GM23338 (cell line): ENCODE measurements around the gene TF. TPM values are rescaled to one million over a fixed set of nuclear protein-coding genes. Genes with fewer than 3 reads are reported as not detected.

Source experiments
- ATAC-seq: fragments of 200-7000 bp; cut with Tn5 transposase; 3 replicates; pipeline ENCODE4 v1.9.1; 2020
- DNase-seq: peaks from one replicate; pipeline ENCODE4 v3.0.0-alpha.2; 2015; ENCODE audit warnings: low spot score
- H2AFZ ChIP-seq: fragments of 200-600 bp; sonication (generic); 2 replicates; pipeline ENCODE4 v1.8.0; 2016; ENCODE audit warnings: antibody characterized with exemption, mild to moderate bottlenecking, moderate library complexity
- H3F3A ChIP-seq: fragments of 200-600 bp; sonication (generic); replicated peaks from 2 replicates; pipeline ENCODE4 v1.8.0; 2017; ENCODE audit warnings: antibody characterized with exemption, mixed run types, low read depth
- H3K27ac ChIP-seq: fragments of 200-600 bp; sonication (generic); 2 replicates; pipeline ENCODE4 v1.6.1; 2016; ENCODE audit warnings: low read depth
- H3K27me3 ChIP-seq: fragments of 200-600 bp; sonication (generic); 2 replicates; pipeline ENCODE4 v1.8.0; 2016; ENCODE audit warnings: mild to moderate bottlenecking, mixed run types, moderate library complexity; ENCODE audit not compliant: insufficient read depth
- H3K36me3 ChIP-seq: fragments of 200-600 bp; sonication (generic); 2 replicates; pipeline ENCODE4 v1.8.0; 2016; ENCODE audit warnings: mild to moderate bottlenecking; ENCODE audit not compliant: insufficient read depth
- H3K4me1 ChIP-seq: fragments of 200-600 bp; sonication (generic); 2 replicates; pipeline ENCODE4 v1.8.0; 2016; ENCODE audit warnings: mild to moderate bottlenecking, moderate library complexity; ENCODE audit not compliant: insufficient read depth
- H3K4me2 ChIP-seq: fragments of 200-600 bp; sonication (generic); 2 replicates; pipeline ENCODE4 v1.7.1; 2017; ENCODE audit warnings: mixed run types
- H3K4me3 ChIP-seq: fragments of 200-600 bp; sonication (generic); 2 replicates; pipeline ENCODE4 v1.6.1; 2016; ENCODE audit warnings: mixed run types
- H3K79me2 ChIP-seq: fragments of 200-600 bp; sonication (generic); replicated peaks from 2 replicates; pipeline ENCODE4 v1.8.0; 2017; ENCODE audit warnings: mild to moderate bottlenecking; ENCODE audit not compliant: insufficient read depth
- H3K9me2 ChIP-seq: fragments of 200-600 bp; sonication (generic); 2 replicates; pipeline ENCODE4 v1.8.0; 2017; ENCODE audit not compliant: insufficient read depth
- H4K20me1 ChIP-seq: fragments of 200-600 bp; sonication (generic); replicated peaks from 2 replicates; pipeline ENCODE4 v1.8.0; 2017; ENCODE audit warnings: mild to moderate bottlenecking; ENCODE audit not compliant: insufficient read depth
- H3K27ac Mint-ChIP-seq: 2 replicates; pipeline ENCODE4 v1.8.0; 2020; ENCODE audit warnings: inconsistent platforms, mild to moderate bottlenecking, moderate library complexity, mixed read lengths
- H3K27me3 Mint-ChIP-seq: 3 replicates; pipeline ENCODE4 v1.8.0; 2022; ENCODE audit warnings: low read depth, mild to moderate bottlenecking, moderate library complexity, mixed read lengths, inconsistent platforms; ENCODE audit not compliant: insufficient read depth, poor library complexity
- H3K36me3 Mint-ChIP-seq: 3 replicates; pipeline ENCODE4 v1.8.0; 2021; ENCODE audit warnings: low read depth, mild to moderate bottlenecking, inconsistent platforms, moderate library complexity, mixed read lengths
- H3K4me1 Mint-ChIP-seq: 3 replicates; pipeline ENCODE4 v1.8.0; 2020; ENCODE audit warnings: mild to moderate bottlenecking, inconsistent platforms, mixed read lengths
- H3K4me3 Mint-ChIP-seq: 3 replicates; pipeline ENCODE4 v1.8.0; 2021; ENCODE audit warnings: moderate library complexity, mild to moderate bottlenecking, inconsistent platforms, mixed read lengths
- H3K9me3 Mint-ChIP-seq: 3 replicates; pipeline ENCODE4 v1.8.0; 2020; ENCODE audit warnings: moderate library complexity, mild to moderate bottlenecking, inconsistent platforms, mixed read lengths
- CREB1 ChIP-seq: fragments of 250-450 bp; sonication (Bioruptor Pico); IDR thresholded peaks from 2 replicates; pipeline ENCODE4 v1.5.0; 2020; ENCODE audit warnings: low read depth, mild to moderate bottlenecking, moderate library complexity
- ETS1 ChIP-seq: IDR thresholded peaks from 2 replicates; pipeline ENCODE4 v1.6.1; 2016; ENCODE audit warnings: antibody characterized with exemption
- EZH2 ChIP-seq: fragments of 200-600 bp; sonication (generic); IDR thresholded peaks from one replicate; pipeline ENCODE4 v1.8.0; 2017; ENCODE audit warnings: antibody characterized with exemption, mild to moderate bottlenecking, low read depth; ENCODE audit not compliant: unreplicated experiment
- JUNB ChIP-seq: IDR thresholded peaks from one replicate; pipeline ENCODE4 v1.6.1; 2016; ENCODE audit warnings: antibody characterized with exemption; ENCODE audit not compliant: unreplicated experiment
- NANOG ChIP-seq: IDR thresholded peaks from 2 replicates; pipeline ENCODE4 v1.6.1; 2016; ENCODE audit warnings: antibody characterized with exemption, borderline replicate concordance
- POLR2AphosphoS5 ChIP-seq: IDR thresholded peaks from 2 replicates; pipeline ENCODE4 v1.6.1; 2016; ENCODE audit warnings: antibody characterized with exemption, low read depth
- REST ChIP-seq: IDR thresholded peaks from one replicate; pipeline ENCODE4 v1.6.1; 2018; ENCODE audit warnings: antibody characterized with exemption; ENCODE audit not compliant: unreplicated experiment
- ZNF114 ChIP-seq: fragments of 250-450 bp; sonication (Bioruptor Pico); IDR thresholded peaks from 2 replicates; pipeline ENCODE4 v1.5.0; 2020; ENCODE audit warnings: mild to moderate bottlenecking, moderate library complexity
- ZNF331 ChIP-seq: fragments of 250-450 bp; sonication (Bioruptor Pico); IDR thresholded peaks from 2 replicates; pipeline ENCODE4 v1.5.0; 2020; ENCODE audit warnings: low read depth, mild to moderate bottlenecking, moderate library complexity
- ZNF462 ChIP-seq: fragments of 250-450 bp; sonication (Bioruptor Pico); IDR thresholded peaks from 2 replicates; pipeline ENCODE4 v1.5.0; 2020; ENCODE audit warnings: mild to moderate bottlenecking, moderate library complexity
- polyA plus RNA-seq: library from polyadenylated mRNA; unstranded; fragments of >200 nt; fragmentation: Nextera tagmentation; extraction: Ambion mirVana; gene quantifications from 2 replicates; pipeline ENCODE4 v1.2.1, GENCODE V29; 2016
- total RNA-seq: library from RNA; depleted of rRNA; stranded (reverse); fragments of >200 nt; shearing (Covaris generic); gene quantifications from 2 replicates; pipeline ENCODE4 v1.2.3, GENCODE V29; 2014

Gene TF
- total and polyA plus RNA-seq, 2 experiments from 2014 or later, result 0.03 to 0.76 TPM

- no peaks in the 10 kb centered on the region for H3K27me3 ChIP-seq
- no peaks in the 10 kb centered on the region for H3K9me3 Mint-ChIP-seq
- H3K4me3 Mint-ChIP-seq, result no peak overlapping the region
- H3K4me2 ChIP-seq, result no peak overlapping the region
- H3K27ac ChIP-seq, result no peak overlapping the region
- ATAC-seq, result no peak
- H3K9me2 ChIP-seq, result no peaks in the 10 kb centered on the region
- no peaks in the 10 kb centered on the region for H3F3A ChIP-seq
- H2AFZ ChIP-seq, result no peak overlapping the region
- DNase-seq, result no peak
- no peaks in the 10 kb centered on the region for H3K36me3 ChIP-seq
- no peak overlapping the region for H3K4me3 ChIP-seq
- no peaks in the 10 kb centered on the region; the same call in 2 of the 3 replicates for H3K36me3 Mint-ChIP-seq
- H3K4me1 ChIP-seq, result no peaks in the 10 kb centered on the region
- H3K27ac Mint-ChIP-seq, result no peak overlapping the region
- peaks cover 12% of the 10 kb centered on the region for H3K27me3 Mint-ChIP-seq
- no peaks in the 10 kb centered on the region for H4K20me1 ChIP-seq
- TF ChIP-seq ZNF114 (CRISPR knock-in tag) (no peak), EZH2 (no peak), JUNB (no peak), CREB1 (CRISPR knock-in tag) (no peak), ZNF331 (CRISPR knock-in tag) (no peak), ETS1 (no peak)
- no peaks in the 10 kb centered on the region for H3K79me2 ChIP-seq
- no peaks in the 10 kb centered on the region for H3K4me1 Mint-ChIP-seq
Observed at GRCh38 chr3:133837487-133838295, 91.5 kb downstream of the TF start.

GRCh38 chr3:133838296-133838789 lies 92.2 kb downstream of the TF start:
- H3K4me3 ChIP-seq, result no peak overlapping the region
- H3K27ac Mint-ChIP-seq, result no peak overlapping the region
- no peaks in the 10 kb centered on the region for H4K20me1 ChIP-seq
- H3K36me3 ChIP-seq, result no peaks in the 10 kb centered on the region
- no peaks in the 10 kb centered on the region; the same call in 2 of the 3 replicates for H3K36me3 Mint-ChIP-seq
- H3K27ac ChIP-seq, result no peak overlapping the region
- no peaks in the 10 kb centered on the region for H3K9me3 Mint-ChIP-seq
- no peaks in the 10 kb centered on the region for H3K4me1 ChIP-seq
- no peaks in the 10 kb centered on the region for H3K9me2 ChIP-seq
- H3K4me3 Mint-ChIP-seq, result no peak overlapping the region
- H3K79me2 ChIP-seq, result no peaks in the 10 kb centered on the region
- H2AFZ ChIP-seq, result no peak overlapping the region
- H3K4me1 Mint-ChIP-seq, result no peaks in the 10 kb centered on the region
- H3K4me2 ChIP-seq, result no peak overlapping the region
- H3F3A ChIP-seq, result no peaks in the 10 kb centered on the region
- no peak for DNase-seq
- H3K27me3 ChIP-seq, result no peaks in the 10 kb centered on the region
- H3K27me3 Mint-ChIP-seq, result peaks cover 12% of the 10 kb centered on the region
- ATAC-seq, result no peak
- TF ChIP-seq NANOG (no peak), ZNF331 (CRISPR knock-in tag) (no peak), JUNB (no peak), ZNF462 (no peak), POLR2AphosphoS5 (no peak), EZH2 (no peak), REST (no peak)
